Tibial nerve (tissue), 4 donors: ENCODE measurements around the gene PAPLN.
"Not testable (repeated sequence)": the region's sequence is repeated elsewhere in the genome, so short reads cannot be mapped to it uniquely, and the experiment has no call there.

ENCODE experiments used
- EP300 ChIP-seq, 2 donors: sonication (generic); formaldehyde crosslinking; IDR thresholded peaks; one replicate each; pipeline ENCODE4 v1.6.1; 2017; ENCODE audit warnings: antibody characterized with exemption in 2 of 2, mild to moderate bottlenecking in 1 of 2
- TF ChIP-seq, protein P1 (sequence below), 5 experiments: fragments of 200-600 bp in 3 of 5; fragments of 450-650 bp in 2 of 5; sonication (generic) in 3 of 5; IDR thresholded peaks; one replicate each; pipeline ENCODE4 v1.5.1; 2016 to 2019; ENCODE audit warnings: antibody characterized with exemption in 5 of 5, mild to moderate bottlenecking in 3 of 5, moderate library complexity in 2 of 5

DNA sequence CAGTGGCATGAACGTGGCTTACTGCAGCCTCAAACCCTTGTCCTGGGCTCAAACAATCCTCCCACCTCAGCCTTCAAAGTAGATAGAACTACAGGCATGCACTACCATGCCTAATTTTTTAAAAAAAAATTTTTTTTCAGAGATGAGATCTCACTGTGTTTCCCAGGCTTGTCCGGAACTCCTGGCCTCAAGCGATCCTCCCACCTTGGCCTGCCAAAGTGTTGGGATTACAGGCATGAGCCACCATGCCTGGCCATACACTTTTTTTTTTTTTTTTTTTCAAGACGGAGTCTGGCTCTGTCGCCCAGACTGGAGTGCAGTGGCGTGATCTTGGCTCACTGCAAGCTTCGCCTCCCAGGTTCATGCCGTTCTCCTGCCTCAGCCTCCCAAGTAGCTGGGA lies 43.0 kb upstream of the PAPLN start:
- TF ChIP-seq, protein P1, sequence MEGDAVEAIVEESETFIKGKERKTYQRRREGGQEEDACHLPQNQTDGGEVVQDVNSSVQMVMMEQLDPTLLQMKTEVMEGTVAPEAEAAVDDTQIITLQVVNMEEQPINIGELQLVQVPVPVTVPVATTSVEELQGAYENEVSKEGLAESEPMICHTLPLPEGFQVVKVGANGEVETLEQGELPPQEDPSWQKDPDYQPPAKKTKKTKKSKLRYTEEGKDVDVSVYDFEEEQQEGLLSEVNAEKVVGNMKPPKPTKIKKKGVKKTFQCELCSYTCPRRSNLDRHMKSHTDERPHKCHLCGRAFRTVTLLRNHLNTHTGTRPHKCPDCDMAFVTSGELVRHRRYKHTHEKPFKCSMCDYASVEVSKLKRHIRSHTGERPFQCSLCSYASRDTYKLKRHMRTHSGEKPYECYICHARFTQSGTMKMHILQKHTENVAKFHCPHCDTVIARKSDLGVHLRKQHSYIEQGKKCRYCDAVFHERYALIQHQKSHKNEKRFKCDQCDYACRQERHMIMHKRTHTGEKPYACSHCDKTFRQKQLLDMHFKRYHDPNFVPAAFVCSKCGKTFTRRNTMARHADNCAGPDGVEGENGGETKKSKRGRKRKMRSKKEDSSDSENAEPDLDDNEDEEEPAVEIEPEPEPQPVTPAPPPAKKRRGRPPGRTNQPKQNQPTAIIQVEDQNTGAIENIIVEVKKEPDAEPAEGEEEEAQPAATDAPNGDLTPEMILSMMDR (IDR thresholded peaks at IDR 0.05), result not testable (repeated sequence)
- TF ChIP-seq EP300 (IDR thresholded peaks at IDR 0.05), result not testable (repeated sequence)
